WTC11 (cell line): Measurements from ENCODE around the gene OGFR. TPM values are rescaled to one million over a fixed set of nuclear protein-coding genes. Genes with fewer than 3 reads are reported as not detected.
A peak's percentile ranks its signal among the peaks of the same experiment; 100 is the strongest.

Experiments
- ATAC-seq: fragments of 200-7000 bp; cut with Tn5 transposase; 2 replicates; pipeline ENCODE4 v1.10.0; 2021; ENCODE audit warnings: mild to moderate bottlenecking, moderate library complexity
- CTCF ChIA-PET: fragments of 300-600 bp; sonication (Branson Sonifier 250); formaldehyde crosslinking; loops from one replicate; lab custom pipeline; 2021; ENCODE audit warnings: antibody characterized with exemption; lab: Charles Lee
- POLR2A ChIA-PET: fragments of 350-600 bp; sonication (Branson Sonifier 250); formaldehyde crosslinking; loops from one replicate; lab custom pipeline; 2021; ENCODE audit warnings: antibody characterized with exemption; lab: Charles Lee
- DNase-seq: peaks from one replicate; pipeline ENCODE4 v3.0.0; 2021; ENCODE audit warnings: low spot score
- H3K27ac Mint-ChIP-seq: 2 replicates; pipeline ENCODE4 v1.8.0; 2021; ENCODE audit warnings: mixed read lengths
- H3K27me3 Mint-ChIP-seq: 2 replicates; pipeline ENCODE4 v1.8.0; 2021; ENCODE audit warnings: low read depth, mild to moderate bottlenecking, moderate library complexity, mixed read lengths
- H3K36me3 Mint-ChIP-seq: 2 replicates; pipeline ENCODE4 v1.8.0; 2021; ENCODE audit warnings: mixed read lengths
- H3K4me1 Mint-ChIP-seq: 2 replicates; pipeline ENCODE4 v1.8.0; 2022; ENCODE audit warnings: mixed read lengths
- H3K4me3 Mint-ChIP-seq: 2 replicates; pipeline ENCODE4 v1.8.0; 2021; ENCODE audit warnings: mild to moderate bottlenecking, moderate library complexity, mixed read lengths
- H3K9me3 Mint-ChIP-seq: 2 replicates; pipeline ENCODE4 v1.8.0; 2021; ENCODE audit warnings: mixed read lengths
- ATF1 ChIP-seq: sonication (generic); formaldehyde crosslinking; IDR thresholded peaks from 2 replicates; pipeline ENCODE4 v1.8.1; 2023; ENCODE audit warnings: mild to moderate bottlenecking, moderate library complexity, missing genetic modification reagents
- CDX4 ChIP-seq: fragments of 250-450 bp; sonication (Bioruptor Pico); IDR thresholded peaks from 2 replicates; pipeline ENCODE4 v1.9.0; 2021; ENCODE audit warnings: moderate library complexity, mild to moderate bottlenecking, inconsistent platforms, borderline replicate concordance
- CREB1 ChIP-seq: sonication (generic); formaldehyde crosslinking; IDR thresholded peaks from 2 replicates; pipeline ENCODE4 v1.8.0; 2023; ENCODE audit warnings: mild to moderate bottlenecking, missing genetic modification reagents
- ESRRA ChIP-seq: sonication (generic); formaldehyde crosslinking; IDR thresholded peaks from 2 replicates; pipeline ENCODE4 v1.8.1; 2022; ENCODE audit warnings: mild to moderate bottlenecking, missing genetic modification reagents, borderline replicate concordance
- GRHL2 ChIP-seq: fragments of 250-450 bp; sonication (Bioruptor Pico); IDR thresholded peaks from 2 replicates; pipeline ENCODE4 v1.8.0; 2022; ENCODE audit warnings: mild to moderate bottlenecking, moderate library complexity; ENCODE audit not compliant: insufficient replicate concordance, severe bottlenecking
- GTF2I ChIP-seq: fragments of 250-450 bp; sonication (Bioruptor Pico); conservative IDR thresholded peaks from 2 replicates; pipeline ENCODE4 v1.4.0; 2021; ENCODE audit warnings: mild to moderate bottlenecking
- IRF2 ChIP-seq: sonication (generic); formaldehyde crosslinking; IDR thresholded peaks from 2 replicates; pipeline ENCODE4 v1.8.0; 2022; ENCODE audit warnings: low read depth, missing genetic modification reagents, borderline replicate concordance
- JAZF1 ChIP-seq: fragments of 250-450 bp; sonication (Bioruptor Pico); IDR thresholded peaks from 2 replicates; pipeline ENCODE4 v1.9.0; 2021; ENCODE audit warnings: moderate library complexity, mild to moderate bottlenecking, inconsistent platforms
- NFATC4 ChIP-seq: fragments of 250-450 bp; sonication (Bioruptor Pico); IDR thresholded peaks from 2 replicates; pipeline ENCODE4 v1.9.0; 2021; ENCODE audit warnings: mild to moderate bottlenecking
- NFYB ChIP-seq: sonication (generic); formaldehyde crosslinking; conservative IDR thresholded peaks from 2 replicates; pipeline ENCODE4 v1.8.0; 2022; ENCODE audit warnings: low read depth, missing genetic modification reagents
- PREB ChIP-seq: sonication (generic); formaldehyde crosslinking; IDR thresholded peaks from 2 replicates; pipeline ENCODE4 v1.8.1; 2022; ENCODE audit warnings: mild to moderate bottlenecking, missing genetic modification reagents, moderate library complexity, borderline replicate concordance
- SOX15 ChIP-seq: fragments of 250-450 bp; sonication (Bioruptor Pico); IDR thresholded peaks from 2 replicates; pipeline ENCODE4 v1.9.0; 2021; ENCODE audit warnings: mild to moderate bottlenecking
- ZSCAN18 ChIP-seq: fragments of 250-450 bp; sonication (Bioruptor Pico); IDR thresholded peaks from 2 replicates; pipeline ENCODE4 v2.1.2; 2022; ENCODE audit warnings: mild to moderate bottlenecking, moderate library complexity
- total RNA-seq: library from RNA; stranded (reverse); gene quantifications from 3 replicates; pipeline ENCODE4 v1.2.3, GENCODE V29; 2021
- TF ChIP-seq, protein P1 (sequence below): sonication (generic); formaldehyde crosslinking; IDR thresholded peaks from 2 replicates; pipeline ENCODE4 v1.8.1; 2022; ENCODE audit warnings: low read depth, mild to moderate bottlenecking, moderate library complexity, missing genetic modification reagents, borderline replicate concordance
- TF ChIP-seq, protein P2 (sequence below): sonication (generic); formaldehyde crosslinking; IDR thresholded peaks from 2 replicates; pipeline ENCODE4 v1.8.1; 2023; ENCODE audit warnings: mild to moderate bottlenecking, missing genetic modification reagents
- TF ChIP-seq, protein P3 (sequence below): fragments of 250-450 bp; sonication (Bioruptor Pico); conservative IDR thresholded peaks from 2 replicates; pipeline ENCODE4 v1.9.0; 2021; ENCODE audit warnings: mild to moderate bottlenecking
- TF ChIP-seq, protein P4 (sequence below): sonication (generic); formaldehyde crosslinking; conservative IDR thresholded peaks from 2 replicates; pipeline ENCODE4 v1.8.1; 2023; ENCODE audit warnings: mild to moderate bottlenecking, low read depth, missing genetic modification reagents, moderate library complexity
- TF ChIP-seq, protein P5 (sequence below): fragments of 200-600 bp; IDR thresholded peaks from 2 replicates; pipeline ENCODE4 v1.8.0; 2022; ENCODE audit warnings: antibody characterized with exemption
- TF ChIP-seq, protein P6 (sequence below): fragments of 250-450 bp; sonication (Bioruptor Pico); IDR thresholded peaks from 2 replicates; pipeline ENCODE4 v1.8.0; 2021; ENCODE audit warnings: mild to moderate bottlenecking

OGFR gene
- total RNA-seq, 1 experiment from 2014 or later = 43.3 TPM

DNA sequence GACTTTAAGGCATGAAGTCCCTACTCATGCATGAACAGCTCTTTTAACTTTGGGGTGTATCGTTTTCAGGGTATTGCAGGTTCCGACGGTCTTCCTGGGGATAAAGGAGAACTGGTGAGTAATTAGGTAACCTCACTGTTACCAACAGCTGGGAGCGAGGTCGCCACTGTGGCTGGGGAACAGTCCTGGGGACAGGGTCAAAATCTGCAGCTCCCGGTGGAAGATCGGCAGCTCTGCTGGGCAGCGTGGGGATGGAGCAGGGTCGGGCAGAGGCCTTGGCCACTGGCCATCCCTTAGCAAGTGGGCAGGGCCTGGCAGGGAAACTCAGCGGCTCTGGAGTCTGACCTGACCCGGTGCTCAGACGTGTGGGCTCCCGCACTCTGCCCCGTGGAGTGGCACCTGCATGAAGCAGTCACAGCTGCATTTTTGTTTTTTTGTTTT lies 28.3 kb downstream of the OGFR start (continued):
- TF ChIP-seq CDX4 (CRISPR knock-in tag) = no peak
- TF ChIP-seq, protein P1, sequence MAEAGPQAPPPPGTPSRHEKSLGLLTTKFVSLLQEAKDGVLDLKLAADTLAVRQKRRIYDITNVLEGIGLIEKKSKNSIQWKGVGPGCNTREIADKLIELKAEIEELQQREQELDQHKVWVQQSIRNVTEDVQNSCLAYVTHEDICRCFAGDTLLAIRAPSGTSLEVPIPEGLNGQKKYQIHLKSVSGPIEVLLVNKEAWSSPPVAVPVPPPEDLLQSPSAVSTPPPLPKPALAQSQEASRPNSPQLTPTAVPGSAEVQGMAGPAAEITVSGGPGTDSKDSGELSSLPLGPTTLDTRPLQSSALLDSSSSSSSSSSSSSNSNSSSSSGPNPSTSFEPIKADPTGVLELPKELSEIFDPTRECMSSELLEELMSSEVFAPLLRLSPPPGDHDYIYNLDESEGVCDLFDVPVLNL (CRISPR knock-in tag) = no peak
- TF ChIP-seq CREB1 (CRISPR knock-in tag) = no peak

- no peak for ATAC-seq
- H3K9me3 Mint-ChIP-seq = no peaks in the 10 kb centered on the region
- H3K27ac Mint-ChIP-seq = peak overlapping the region; percentile 80; the same call in 1 of the 2 replicates
- H3K4me3 Mint-ChIP-seq = no peak overlapping the region
- H3K4me1 Mint-ChIP-seq = peaks cover 19% of the 10 kb centered on the region
- ChIA-PET POLR2A (no interaction called here), CTCF (interaction anchor here (0.6 to 1.2 kb wide), 3 partner anchors 11 to 13 kb away, joined by 3 read pairs; no protein-coding TSS in a partner anchor)
- H3K27me3 Mint-ChIP-seq = no peaks in the 10 kb centered on the region
- no peak for DNase-seq
- H3K36me3 Mint-ChIP-seq = peaks cover 17% of the 10 kb centered on the region
- TF ChIP-seq GRHL2 (CRISPR knock-in tag) (no peak), NFATC4 (CRISPR knock-in tag) (no peak), ESRRA (no peak), NFYB (CRISPR knock-in tag) (no peak), IRF2 (no peak), ATF1 (no peak), SOX15 (no peak), JAZF1 (CRISPR knock-in tag) (no peak), GTF2I (CRISPR knock-in tag) (no peak), ZSCAN18 (CRISPR knock-in tag) (no peak), PREB (CRISPR knock-in tag) (no peak)
- TF ChIP-seq, protein P2, sequence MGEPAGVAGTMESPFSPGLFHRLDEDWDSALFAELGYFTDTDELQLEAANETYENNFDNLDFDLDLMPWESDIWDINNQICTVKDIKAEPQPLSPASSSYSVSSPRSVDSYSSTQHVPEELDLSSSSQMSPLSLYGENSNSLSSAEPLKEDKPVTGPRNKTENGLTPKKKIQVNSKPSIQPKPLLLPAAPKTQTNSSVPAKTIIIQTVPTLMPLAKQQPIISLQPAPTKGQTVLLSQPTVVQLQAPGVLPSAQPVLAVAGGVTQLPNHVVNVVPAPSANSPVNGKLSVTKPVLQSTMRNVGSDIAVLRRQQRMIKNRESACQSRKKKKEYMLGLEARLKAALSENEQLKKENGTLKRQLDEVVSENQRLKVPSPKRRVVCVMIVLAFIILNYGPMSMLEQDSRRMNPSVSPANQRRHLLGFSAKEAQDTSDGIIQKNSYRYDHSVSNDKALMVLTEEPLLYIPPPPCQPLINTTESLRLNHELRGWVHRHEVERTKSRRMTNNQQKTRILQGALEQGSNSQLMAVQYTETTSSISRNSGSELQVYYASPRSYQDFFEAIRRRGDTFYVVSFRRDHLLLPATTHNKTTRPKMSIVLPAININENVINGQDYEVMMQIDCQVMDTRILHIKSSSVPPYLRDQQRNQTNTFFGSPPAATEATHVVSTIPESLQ = no peak
- TF ChIP-seq, protein P3, sequence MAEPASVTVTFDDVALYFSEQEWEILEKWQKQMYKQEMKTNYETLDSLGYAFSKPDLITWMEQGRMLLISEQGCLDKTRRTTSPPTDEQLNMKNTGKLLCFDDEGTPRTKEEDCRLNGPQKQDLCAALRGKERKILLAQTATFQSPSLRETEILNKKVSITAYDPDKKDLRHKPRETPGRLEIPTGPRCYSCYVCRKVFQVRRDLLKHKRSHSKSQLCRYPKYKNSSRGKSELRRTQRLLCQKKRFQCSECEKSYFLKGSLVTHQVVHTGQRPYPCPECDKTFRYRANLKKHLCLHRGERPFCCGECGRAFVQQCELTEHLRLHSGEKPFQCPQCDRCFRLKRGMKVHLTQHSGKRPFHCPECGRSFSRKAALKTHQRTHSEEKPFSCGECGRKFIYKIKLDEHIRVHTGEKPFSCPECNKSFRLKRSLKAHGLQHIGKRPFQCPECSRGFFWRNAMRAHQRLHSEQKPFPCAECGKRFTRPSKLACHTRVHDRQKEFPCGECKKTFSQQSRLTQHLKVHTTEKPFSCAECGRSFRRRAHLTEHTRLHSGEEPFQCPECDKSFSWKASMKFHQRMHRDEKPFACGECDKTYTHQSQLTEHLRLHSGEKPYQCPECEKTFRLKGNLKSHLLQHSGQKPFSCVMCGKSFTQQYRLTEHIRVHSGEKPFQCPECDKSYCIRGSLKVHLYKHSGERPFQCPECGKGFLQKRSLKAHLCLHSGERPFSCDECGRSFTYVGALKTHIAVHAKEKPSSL = no peak
- TF ChIP-seq, protein P4, sequence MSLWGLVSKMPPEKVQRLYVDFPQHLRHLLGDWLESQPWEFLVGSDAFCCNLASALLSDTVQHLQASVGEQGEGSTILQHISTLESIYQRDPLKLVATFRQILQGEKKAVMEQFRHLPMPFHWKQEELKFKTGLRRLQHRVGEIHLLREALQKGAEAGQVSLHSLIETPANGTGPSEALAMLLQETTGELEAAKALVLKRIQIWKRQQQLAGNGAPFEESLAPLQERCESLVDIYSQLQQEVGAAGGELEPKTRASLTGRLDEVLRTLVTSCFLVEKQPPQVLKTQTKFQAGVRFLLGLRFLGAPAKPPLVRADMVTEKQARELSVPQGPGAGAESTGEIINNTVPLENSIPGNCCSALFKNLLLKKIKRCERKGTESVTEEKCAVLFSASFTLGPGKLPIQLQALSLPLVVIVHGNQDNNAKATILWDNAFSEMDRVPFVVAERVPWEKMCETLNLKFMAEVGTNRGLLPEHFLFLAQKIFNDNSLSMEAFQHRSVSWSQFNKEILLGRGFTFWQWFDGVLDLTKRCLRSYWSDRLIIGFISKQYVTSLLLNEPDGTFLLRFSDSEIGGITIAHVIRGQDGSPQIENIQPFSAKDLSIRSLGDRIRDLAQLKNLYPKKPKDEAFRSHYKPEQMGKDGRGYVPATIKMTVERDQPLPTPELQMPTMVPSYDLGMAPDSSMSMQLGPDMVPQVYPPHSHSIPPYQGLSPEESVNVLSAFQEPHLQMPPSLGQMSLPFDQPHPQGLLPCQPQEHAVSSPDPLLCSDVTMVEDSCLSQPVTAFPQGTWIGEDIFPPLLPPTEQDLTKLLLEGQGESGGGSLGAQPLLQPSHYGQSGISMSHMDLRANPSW (CRISPR knock-in tag) = no peak
- TF ChIP-seq, protein P5, sequence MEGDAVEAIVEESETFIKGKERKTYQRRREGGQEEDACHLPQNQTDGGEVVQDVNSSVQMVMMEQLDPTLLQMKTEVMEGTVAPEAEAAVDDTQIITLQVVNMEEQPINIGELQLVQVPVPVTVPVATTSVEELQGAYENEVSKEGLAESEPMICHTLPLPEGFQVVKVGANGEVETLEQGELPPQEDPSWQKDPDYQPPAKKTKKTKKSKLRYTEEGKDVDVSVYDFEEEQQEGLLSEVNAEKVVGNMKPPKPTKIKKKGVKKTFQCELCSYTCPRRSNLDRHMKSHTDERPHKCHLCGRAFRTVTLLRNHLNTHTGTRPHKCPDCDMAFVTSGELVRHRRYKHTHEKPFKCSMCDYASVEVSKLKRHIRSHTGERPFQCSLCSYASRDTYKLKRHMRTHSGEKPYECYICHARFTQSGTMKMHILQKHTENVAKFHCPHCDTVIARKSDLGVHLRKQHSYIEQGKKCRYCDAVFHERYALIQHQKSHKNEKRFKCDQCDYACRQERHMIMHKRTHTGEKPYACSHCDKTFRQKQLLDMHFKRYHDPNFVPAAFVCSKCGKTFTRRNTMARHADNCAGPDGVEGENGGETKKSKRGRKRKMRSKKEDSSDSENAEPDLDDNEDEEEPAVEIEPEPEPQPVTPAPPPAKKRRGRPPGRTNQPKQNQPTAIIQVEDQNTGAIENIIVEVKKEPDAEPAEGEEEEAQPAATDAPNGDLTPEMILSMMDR = no peak
- TF ChIP-seq, protein P6, sequence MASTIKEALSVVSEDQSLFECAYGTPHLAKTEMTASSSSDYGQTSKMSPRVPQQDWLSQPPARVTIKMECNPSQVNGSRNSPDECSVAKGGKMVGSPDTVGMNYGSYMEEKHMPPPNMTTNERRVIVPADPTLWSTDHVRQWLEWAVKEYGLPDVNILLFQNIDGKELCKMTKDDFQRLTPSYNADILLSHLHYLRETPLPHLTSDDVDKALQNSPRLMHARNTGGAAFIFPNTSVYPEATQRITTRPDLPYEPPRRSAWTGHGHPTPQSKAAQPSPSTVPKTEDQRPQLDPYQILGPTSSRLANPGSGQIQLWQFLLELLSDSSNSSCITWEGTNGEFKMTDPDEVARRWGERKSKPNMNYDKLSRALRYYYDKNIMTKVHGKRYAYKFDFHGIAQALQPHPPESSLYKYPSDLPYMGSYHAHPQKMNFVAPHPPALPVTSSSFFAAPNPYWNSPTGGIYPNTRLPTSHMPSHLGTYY (CRISPR knock-in tag) = no peak
These were observed 30.5 kb downstream of the OGFR start for GRCh38 chr20:62834967-62835730.
